Glomerular endothelial cell (primary cell): ENCODE measurements around the gene TNPO1. TPM values are rescaled to one million over a fixed set of nuclear protein-coding genes. Genes with fewer than 3 reads are reported as not detected.
"Not testable (repeated sequence)": the region's sequence is repeated elsewhere in the genome, so short reads cannot be mapped to it uniquely, and the experiment has no call there.

Source experiments
- DNase-seq: peaks from one replicate; pipeline ENCODE4 v3.0.0-alpha.2; 2011; ENCODE audit warnings: low read depth, low spot score; ENCODE audit errors: extremely low read depth
- total RNA-seq: library from RNA; depleted of rRNA; stranded (reverse); fragments of >200 nt; gene quantifications from 2 replicates; pipeline ENCODE4 v1.2.3, GENCODE V29; 2015

The TNPO1 gene
- 182 and 199 TPM in 2 replicates for total RNA-seq

GRCh38 chr5:72816284-72817075 lies at the start of gene TNPO1:
TSS of gene TNPO1 (plus strand) at chr5:72816661. CDS start at chr5:72816738, 77 bp downstream.
- no peak for DNase-seq

GRCh38 chr5:72767289-72768010 lies 49.0 kb upstream of the TNPO1 start:
- no peak for DNase-seq

GRCh38 chr5:72770266-72770665 lies 46.2 kb upstream of the TNPO1 start:
- no peak for DNase-seq

- DNase-seq: no peak
Measured at GRCh38 chr5:72776684-72777083, 39.8 kb upstream of the TNPO1 start.

- DNase-seq: no peak
Measured at GRCh38 chr5:72779520-72779919, 36.9 kb upstream of the TNPO1 start.

- no peak for DNase-seq
Measured at GRCh38 chr5:72783354-72783753, 33.1 kb upstream of the TNPO1 start.

GRCh38 chr5:72784129-72784528 lies 32.3 kb upstream of the TNPO1 start:
- DNase-seq: no peak

- DNase-seq: no peak
Measured at GRCh38 chr5:72785801-72786200, 30.7 kb upstream of the TNPO1 start.

GRCh38 chr5:72786676-72787075 lies 29.8 kb upstream of the TNPO1 start:
- DNase-seq: no peak

GRCh38 chr5:72788866-72789505 lies 27.5 kb upstream of the TNPO1 start:
- no peak for DNase-seq

GRCh38 chr5:72790186-72790585 lies 26.3 kb upstream of the TNPO1 start:
- DNase-seq: no peak

- DNase-seq: not testable (repeated sequence)
Measured at GRCh38 chr5:72792662-72793061, 23.8 kb upstream of the TNPO1 start.

- DNase-seq: no peak
Measured at GRCh38 chr5:72796001-72796400, 20.5 kb upstream of the TNPO1 start.

GRCh38 chr5:72799721-72800120 lies 16.7 kb upstream of the TNPO1 start:
- DNase-seq: no peak

GRCh38 chr5:72808637-72809036 lies 7.8 kb upstream of the TNPO1 start:
- DNase-seq: not testable (repeated sequence)

- no peak for DNase-seq
Measured at GRCh38 chr5:72811849-72812248, 4.6 kb upstream of the TNPO1 start.

- DNase-seq: no peak
Measured at GRCh38 chr5:72812488-72812887, 4.0 kb upstream of the TNPO1 start.

- DNase-seq: no peak
Measured at GRCh38 chr5:72814104-72814503, 2.4 kb upstream of the TNPO1 start.

- DNase-seq: no peak
Measured at GRCh38 chr5:72814864-72815263, 1.6 kb upstream of the TNPO1 start.

- no peak for DNase-seq
Measured at GRCh38 chr5:72815580-72816283, 729 bp upstream of the TNPO1 start.

- no peak for DNase-seq
Measured at GRCh38 chr5:72817076-72817481, 618 bp downstream of the TNPO1 start.
